SIG-M5 treated with dmso at 0.1 percent for 504 hours (cell line): ENCODE data around the gene KLRD1.
"Not testable (repeated sequence)": the region's sequence is repeated elsewhere in the genome, so short reads cannot be mapped to it uniquely, and the experiment has no call there.

Experiments
- DNase-seq: peaks from one replicate; lab custom pipeline; 2025; ENCODE audit not compliant: unreplicated experiment; lab: John Stamatoyannopoulos, UW

The KLRD1 gene

GRCh38 chr12:10307630-10308029 lies at the start of gene KLRD1:
KLRD1 (plus strand) TSS chr12:10307870; CDS start chr12:10308078, 208 bp downstream.
- no peak for DNase-seq

- DNase-seq: no peak
These were observed 46.7 kb upstream of the KLRD1 start for GRCh38 chr12:10260927-10261326.

- no peak for DNase-seq
These were observed 39.6 kb upstream of the KLRD1 start for GRCh38 chr12:10268037-10268436.

GRCh38 chr12:10272467-10272866 lies 35.2 kb upstream of the KLRD1 start:
- DNase-seq: no peak

- DNase-seq: no peak
These were observed 30.9 kb upstream of the KLRD1 start for GRCh38 chr12:10276774-10277173.

GRCh38 chr12:10278104-10278503 lies 29.6 kb upstream of the KLRD1 start:
- no peak for DNase-seq

GRCh38 chr12:10279937-10280336 lies 27.7 kb upstream of the KLRD1 start:
- no peak for DNase-seq

- DNase-seq: no peak
These were observed 24.6 kb upstream of the KLRD1 start for GRCh38 chr12:10283027-10283426.

GRCh38 chr12:10285919-10286318 lies 21.8 kb upstream of the KLRD1 start:
- no peak for DNase-seq

- DNase-seq: no peak
These were observed 18.5 kb upstream of the KLRD1 start for GRCh38 chr12:10289005-10289754.

- no peak for DNase-seq
These were observed 16.6 kb upstream of the KLRD1 start for GRCh38 chr12:10291030-10291429.

- DNase-seq: no peak
These were observed 14.5 kb upstream of the KLRD1 start for GRCh38 chr12:10293151-10293550.

GRCh38 chr12:10293570-10294227 lies 14.0 kb upstream of the KLRD1 start:
- no peak for DNase-seq

GRCh38 chr12:10301103-10301502 lies 6.6 kb upstream of the KLRD1 start:
- DNase-seq: no peak

GRCh38 chr12:10304161-10304574 lies 3.5 kb upstream of the KLRD1 start:
- DNase-seq: no peak

- DNase-seq: no peak
These were observed 2.3 kb upstream of the KLRD1 start for GRCh38 chr12:10305411-10305810.

- peak; percentile 31 for DNase-seq
These were observed 3.5 kb downstream of the KLRD1 start for GRCh38 chr12:10310926-10311720.

- DNase-seq: no peak
These were observed 11.7 kb downstream of the KLRD1 start for GRCh38 chr12:10319388-10319787.

GRCh38 chr12:10320643-10321042 lies 13.0 kb downstream of the KLRD1 start:
- DNase-seq: no peak

GRCh38 chr12:10328691-10329090 lies 21.0 kb downstream of the KLRD1 start:
- not testable (repeated sequence) for DNase-seq

GRCh38 chr12:10331642-10332239 lies 24.1 kb downstream of the KLRD1 start:
- peak; percentile 79 for DNase-seq
